ENCODE data around the gene PCYT1A.
A peak's percentile ranks its signal among the peaks of the same experiment; 100 is the strongest.

PCYT1A gene

DNA sequence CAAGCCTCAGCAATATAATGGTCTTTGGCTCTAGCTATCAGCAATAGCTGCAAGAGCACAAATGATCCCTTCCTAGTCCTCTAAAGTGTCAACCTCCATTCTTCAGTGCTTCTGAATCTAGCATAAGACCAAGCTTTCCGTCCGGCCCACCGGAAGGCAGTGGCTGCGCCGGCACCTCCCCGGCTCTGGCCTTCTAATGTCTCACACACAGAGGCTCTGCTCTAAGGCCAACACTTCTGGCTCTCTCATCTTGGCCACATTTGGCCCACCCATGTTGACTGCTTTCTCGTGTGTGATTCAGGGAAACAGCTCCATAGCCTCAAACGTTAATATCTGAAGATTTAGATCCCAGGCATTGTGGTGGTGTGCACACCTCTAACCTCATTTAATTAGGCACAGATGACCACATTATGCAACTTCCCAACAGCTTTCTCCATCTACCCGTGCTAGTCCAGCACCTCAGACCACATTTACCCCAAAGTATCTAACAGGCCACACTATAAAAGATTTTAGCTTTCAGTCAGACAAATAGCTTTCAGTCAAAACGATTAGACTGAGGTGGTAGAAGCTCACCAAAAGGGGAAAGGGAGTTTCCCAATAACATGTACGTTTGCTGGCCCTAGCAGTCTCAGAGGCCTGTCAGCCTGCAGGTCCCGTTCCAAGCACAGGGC, 51.9 kb downstream of the PCYT1A start:
- DNase-seq: no peak

DNA sequence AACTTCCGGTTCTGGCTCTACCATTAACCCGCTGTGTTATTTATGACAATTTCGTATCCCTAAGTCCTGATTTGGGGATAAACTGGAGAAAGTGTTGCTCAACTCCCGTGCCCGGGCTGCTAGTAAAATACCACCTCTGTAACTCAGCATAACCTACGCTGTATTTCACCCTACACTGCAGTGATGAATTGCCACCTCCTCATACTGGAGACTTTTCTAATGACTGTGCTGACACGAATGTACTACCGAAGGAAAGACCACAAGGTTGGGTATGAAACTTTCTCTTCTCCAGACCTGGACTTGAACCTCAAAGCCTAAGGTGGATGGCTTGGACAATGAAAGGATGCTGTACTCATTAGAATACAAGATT, 54.7 kb downstream of the PCYT1A start:
- DNase-seq: no peak

DNA sequence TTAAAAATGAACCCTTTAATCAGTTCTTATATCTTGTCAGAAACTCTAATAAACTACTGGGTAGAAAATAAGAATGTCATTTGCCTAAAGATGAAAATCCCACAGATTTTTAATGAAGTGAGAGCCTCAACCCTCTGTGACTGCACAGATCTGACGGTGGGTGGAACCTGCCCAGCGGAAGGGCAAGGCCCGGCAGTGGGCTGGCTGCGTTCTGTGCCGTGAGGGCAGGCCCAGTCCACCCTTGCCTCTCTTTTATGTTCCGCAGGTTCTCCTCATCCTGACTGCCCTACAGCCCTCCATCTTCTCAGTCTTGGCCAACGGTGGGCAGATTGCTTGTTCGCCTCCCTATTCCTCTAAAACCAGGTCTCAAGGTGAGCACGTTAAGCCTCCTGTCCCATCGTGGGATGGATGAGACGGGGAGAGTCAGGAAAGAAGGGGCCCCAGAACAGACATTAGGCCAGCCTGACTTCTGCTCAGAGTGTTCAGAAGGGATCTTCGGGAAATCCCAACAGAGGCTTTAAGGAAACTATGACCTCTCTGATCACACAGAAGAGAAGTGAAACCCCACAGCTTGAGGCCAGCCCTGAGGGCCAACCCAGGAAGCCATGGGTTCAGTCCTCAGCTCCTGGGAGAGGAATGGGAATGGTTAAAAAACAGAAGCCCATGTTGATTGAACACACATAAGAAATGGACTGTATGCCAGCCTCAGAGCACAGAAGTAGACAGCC, 55.2 kb downstream of the PCYT1A start:
- DNase-seq: no peak

DNA sequence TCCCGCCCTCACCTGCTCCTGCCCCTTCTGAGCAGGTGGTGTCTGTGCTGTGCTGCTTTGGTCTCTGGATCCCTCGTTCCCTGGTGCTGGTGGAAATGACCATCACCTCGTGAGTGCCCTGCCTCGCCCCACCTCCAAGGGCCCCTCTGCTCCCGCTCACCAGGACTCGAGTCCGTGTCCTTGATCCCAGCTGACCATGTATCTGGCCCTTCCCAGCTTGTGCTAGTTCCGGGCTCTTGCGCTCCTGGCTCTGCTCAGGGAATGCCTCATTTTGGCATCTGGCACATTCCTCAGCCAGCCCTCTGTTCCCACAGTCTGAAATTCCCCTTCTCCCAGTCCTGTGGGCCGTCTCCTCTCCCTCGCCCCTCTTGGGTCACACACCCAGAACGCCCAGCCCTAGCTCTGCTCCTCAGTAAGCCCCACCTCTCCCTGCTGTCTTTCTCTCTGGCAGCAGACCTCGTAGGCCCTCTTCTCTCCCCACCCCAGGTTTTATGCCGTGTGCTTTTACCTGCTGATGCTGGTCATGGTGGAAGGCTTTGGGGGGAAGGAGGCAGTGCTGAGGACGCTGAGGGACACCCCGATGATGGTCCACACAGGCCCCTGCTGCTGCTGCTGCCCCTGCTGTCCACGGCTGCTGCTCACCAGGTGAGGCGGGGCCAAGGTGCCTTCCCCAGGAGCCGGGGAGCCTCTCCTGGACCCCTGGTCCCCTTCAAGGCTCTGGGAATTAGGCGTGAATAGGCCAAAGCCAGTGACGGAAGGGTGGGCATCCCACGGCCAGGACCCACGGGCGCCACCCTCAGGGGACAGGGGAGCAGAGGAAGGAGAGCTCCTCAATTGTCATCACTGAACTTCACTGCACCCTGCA, 59.7 kb downstream of the PCYT1A start:
- DNase-seq: no peak

DNA sequence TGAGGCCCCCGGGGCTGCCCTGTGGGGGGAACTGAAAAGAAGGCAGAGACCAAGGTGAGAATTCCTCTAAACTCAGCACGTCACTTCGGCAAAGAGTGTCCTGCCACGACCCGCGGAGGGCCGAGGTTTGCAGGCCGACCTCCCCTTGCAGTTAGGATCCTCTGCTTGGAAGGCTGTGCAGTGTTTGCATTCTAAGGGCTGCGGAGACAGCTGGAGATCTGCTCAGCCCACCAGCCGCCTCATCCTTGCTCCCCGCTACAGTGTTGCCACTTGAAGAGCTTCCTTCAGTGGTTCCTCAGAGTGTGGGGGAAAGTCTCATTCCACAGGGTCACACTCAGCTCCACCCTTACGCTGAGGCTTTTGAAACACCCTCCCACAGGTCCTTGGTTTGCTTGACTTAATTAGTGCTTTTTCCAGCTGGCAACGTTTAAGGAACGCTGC, 60.4 kb downstream of the PCYT1A start:
- no peak for DNase-seq

DNA sequence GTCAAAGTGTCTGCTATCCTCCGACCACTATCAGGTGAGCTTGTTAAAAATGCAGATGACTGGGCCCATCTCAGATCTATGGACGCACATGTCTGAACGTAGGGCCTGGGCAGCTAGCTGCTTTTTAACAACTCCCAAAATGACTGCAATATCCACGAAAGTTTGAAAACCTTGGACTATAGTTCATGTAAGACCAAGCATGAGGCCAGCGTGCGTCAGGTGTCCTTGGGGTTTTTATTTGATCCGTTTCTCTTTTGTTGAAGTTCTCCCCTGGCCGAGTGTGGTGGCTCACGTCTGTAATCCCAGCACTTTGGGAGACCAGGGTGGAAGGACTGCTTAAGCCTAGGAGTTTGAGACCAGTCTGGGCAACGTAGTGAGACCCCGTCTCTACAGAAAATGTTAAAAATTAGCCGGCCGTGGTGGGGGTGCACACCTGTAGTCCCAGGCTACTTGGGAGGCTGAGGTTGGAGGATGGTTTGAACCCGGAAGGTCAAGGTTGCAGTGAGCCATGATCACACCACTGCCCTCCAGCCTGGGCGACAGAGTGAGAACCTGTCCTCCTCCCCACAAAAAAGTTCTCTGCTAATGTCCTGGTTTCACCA, 61.7 kb downstream of the PCYT1A start:
- DNase-seq: no peak

DNA sequence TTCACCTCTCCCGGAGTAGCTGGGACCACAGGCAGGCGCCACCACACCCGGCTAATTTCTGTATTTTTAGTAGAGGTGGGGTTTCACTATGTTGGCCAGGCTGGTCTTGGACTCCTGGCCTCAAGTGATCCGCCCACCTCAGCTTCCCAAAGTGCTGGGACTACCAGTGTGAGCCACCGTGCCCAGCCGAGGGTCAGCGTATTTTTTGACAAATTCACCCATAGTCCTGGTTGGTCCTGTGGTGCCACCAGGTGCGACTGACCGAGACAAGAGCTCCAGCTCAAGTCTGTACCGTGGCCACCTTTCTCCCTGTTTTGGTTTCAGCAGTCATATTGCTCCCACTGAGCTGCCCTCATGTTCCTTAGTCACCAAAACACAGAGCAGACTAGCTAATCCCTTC, 62.4 kb downstream of the PCYT1A start:
- no peak for DNase-seq

DNA sequence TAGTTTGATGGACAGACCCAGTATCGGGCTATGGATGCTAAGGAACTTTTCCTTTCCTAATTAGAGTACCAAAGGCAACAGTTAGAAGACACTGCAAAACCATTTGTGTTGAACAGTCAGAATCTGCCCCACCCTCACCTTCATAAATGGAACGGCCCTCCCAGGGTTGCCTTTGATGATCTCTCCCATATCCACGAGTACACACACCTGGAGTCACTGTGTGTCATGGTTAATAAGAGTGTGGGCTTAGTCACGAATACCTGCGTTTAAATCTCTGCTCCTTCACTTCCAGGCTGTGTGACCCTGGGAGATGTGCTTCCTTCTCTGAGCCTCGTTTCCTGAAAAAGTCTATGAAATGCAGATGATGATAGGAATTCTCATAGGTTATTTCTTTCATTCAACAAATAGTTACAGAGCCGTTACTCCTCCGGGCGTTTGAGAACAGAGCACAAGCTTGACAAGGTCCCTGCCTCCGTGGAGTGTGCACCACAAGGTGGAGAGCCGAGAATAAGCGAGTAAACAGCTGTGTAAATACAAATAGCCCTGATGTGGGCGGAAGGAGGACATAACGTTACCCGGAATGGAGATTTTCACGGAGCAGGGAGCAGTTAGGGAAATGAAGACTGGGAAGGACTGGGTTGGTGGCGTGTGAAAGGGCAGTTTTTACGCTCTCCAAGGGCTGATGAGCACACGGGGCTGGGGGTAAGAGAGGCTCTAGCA, 64.5 kb downstream of the PCYT1A start:
- peak; percentile 59 for DNase-seq

DNA sequence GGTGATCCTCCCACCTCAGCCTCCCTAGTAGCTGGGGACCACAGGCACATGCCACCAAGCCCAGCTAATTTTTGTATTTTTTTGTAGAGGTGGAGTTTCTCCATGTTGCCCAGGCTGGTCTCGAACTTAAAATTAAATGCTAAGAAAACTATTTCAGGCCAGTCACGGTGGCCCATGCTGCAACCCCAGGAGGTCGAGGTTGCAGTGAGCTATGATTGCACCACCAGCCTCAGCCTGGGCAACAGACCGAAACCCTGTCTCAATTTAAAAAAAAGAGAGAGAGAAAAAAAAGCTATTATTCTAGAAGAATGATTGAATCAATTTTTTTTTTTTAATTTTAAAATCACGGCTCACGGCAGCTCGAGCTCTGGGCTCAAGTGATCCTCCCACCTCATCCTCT, 66.5 kb downstream of the PCYT1A start:
- no peak for DNase-seq

DNA sequence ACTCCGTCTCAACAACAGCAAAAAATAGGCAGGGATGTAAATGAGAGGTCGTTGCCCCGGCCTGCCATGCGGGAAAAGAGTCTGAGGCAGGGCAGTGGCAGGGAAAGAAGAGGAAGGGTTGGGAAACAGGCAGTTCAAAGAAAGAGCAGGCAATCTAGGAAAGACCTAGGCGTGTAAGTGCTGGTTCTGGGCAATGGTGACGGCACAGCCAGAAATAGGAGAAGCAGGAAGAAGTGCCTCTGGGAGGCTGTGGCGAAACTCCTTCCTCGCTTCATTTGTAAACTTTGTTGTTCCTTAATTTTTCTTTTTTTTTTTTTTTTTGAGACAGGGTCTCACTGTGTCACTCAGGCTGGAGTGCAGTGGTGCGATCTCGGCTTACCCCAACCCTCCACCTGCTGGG, 66.9 kb downstream of the PCYT1A start:
- DNase-seq: no peak

DNA sequence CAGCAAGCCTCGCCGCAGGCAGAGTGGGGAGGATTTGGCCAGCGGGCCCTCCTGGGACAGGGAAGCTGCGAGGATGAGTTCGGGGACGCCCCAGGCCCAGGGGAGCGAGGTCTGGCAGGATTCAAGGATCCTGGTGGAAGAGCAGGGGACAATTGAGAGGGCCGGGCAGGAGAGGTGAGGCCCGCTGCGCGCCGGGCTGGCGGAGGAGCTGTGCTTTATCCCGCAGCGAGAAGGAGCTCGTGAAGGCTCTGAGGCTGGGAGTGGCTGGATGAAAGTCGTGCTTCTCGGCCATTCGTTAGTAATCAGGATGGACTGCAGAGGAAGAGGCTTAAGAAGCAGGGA, 67.6 kb downstream of the PCYT1A start:
- no peak for DNase-seq

DNA sequence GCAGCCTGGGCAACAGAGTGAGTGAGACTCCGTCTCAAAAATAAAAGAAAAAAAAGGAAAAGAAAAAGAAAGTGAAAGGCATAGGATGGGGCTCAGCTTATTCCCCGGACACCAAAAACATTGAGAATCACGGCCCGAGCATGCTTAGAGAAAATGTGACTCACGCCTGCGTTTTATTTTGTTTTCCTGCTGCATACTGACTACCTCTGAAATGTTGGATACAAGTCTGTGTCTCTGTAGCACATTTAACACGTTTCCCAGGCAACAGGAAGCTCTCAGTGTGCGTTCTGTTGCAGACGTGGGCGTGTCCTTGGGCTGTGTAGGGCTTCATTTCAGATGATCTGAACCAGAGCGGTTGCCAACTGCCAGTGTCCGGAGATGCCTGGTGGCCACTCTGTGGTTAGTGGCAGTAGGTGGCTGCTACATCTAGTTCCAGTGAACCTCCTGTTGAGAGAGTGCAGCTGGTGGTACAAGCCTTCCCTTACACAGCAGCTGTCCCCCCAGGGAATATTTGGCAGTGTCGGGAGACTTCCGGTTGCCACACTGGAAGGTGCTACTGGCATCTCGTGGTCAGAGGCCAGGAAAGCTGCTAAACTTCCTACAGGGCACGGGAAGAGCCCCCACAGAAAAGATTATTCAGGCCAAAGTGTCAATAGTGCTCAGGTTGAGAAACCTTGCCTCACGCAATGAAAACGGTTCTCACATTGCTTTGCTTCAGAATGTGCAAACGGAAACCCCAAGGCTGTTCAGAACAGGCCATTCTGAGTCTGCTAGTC, 68.1 kb downstream of the PCYT1A start:
- peak; percentile 92 for DNase-seq

DNA sequence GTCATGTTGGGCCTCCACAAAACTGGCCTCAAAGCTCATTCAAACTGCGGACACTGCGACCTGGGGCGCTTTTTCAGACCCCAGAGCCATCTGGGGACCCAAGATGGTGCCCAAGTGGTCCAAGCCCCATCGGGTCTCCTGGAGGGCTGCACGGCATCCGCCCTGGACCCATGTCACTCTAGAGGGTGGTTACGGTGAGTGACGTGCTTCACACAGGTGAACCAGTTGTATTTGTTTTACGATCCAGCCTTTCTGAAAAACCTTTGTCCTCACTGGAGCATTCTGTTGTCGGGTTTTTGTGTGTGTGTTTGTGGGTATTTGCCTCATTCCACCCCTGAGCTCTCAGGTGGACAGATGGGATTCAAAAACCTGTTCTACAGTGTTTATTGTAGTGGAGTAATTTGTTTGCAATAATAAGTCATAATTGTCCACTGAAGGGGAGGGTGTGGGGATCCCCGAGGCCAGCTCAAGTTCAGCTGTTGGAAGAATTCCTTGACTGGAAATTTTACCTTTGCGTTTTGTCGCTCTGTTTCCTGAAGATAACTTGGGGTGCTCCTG, 69.3 kb downstream of the PCYT1A start:
- peak; percentile 23 for DNase-seq

DNA sequence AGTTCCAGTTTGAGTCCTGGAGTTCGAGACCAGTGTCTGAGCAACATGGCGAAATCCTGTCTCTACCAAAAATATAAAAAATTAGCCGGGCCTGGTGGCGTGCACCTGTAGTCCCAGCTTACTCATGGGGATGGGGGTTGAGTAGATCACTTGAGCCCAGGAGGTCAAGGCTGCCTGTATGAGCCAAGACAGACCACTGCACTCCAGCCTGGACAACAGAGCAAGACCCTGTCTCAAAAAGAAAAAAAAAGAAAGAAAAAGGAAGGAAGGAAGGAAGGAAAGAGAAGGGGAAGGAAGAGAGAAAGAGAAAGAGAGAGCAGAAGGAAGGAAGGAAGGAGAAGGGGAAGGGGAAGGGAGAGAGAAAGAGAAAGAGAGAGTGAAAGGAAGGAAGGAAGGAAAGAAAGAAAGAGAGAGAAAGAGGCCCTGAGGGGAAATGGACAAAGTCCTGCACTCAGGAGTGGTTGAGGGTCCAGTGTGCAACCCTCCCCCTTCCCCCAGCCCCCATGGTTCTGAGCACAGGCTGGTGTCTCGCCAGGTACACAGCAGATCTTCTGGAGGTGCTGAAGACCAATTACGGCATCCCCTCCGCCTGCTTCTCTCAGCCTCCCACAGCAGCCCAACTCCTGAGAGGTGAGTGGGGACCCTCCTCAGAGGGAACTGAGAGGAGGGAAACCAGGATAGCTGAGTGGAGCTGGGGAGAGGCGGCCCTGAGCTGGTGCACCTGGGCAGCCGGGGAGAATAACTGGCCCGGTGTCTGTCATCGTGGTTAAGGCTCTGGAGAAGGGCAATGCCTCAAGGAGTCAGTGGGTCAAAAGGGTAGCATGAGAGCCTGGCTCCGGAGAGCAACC, 70.0 kb downstream of the PCYT1A start:
- DNase-seq: no peak

DNA sequence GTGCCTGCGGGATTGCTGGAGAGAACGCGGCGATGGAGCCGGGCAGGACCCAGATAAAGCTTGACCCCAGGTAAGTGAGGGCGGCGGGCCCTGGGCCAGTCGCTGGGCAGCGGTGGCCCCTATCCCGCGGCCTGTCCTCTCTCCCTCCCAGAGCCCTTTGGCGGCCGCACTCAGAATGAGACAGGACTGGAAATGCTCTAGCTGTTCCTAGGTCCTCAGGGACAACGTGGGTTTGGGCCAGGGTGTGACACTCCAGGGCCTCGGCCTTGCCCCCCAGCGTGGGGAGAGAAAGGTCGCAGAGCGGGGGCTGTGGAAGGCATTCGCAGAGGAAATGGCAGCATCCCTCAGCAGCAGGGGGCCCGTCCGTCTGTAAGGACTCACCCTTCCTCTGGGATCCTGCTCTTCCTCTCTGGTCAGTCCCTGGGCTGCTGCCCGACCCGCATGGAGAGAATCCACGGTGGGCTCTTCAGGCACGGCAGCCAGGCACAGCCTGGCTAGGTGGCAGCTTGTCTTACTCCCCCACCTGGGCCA, 70.8 kb downstream of the PCYT1A start:
- no peak for DNase-seq

DNA sequence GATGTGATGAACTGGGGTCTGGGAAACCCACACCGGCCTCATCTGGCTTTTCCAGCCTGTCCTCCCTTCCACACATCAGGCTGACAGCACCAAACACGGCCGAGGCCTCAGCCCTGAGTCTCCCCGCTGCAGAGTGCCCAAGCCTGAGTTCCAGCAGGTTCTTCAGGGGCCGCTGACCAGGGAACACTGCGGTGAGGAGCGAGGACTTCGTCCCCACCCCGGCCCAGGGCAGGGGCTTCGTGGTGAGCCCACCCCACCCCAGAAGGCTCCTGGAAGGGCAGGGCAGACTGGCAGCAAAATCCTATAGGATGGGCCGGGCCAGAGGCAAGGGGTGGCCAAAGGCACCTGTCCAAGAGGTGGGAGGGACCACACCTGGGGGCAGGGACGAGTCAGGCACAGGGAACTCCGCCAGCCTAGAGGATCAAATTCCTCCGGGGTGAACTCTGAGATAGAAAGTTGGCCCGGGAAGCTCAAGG, 71.4 kb downstream of the PCYT1A start, which contains the start of gene SLC51A:
TSS of gene SLC51A (plus strand) at position 446 of the 476 bp plus-strand sequence. CDS start 179 bp downstream, outside the sequence.
- no peak for DNase-seq

DNA sequence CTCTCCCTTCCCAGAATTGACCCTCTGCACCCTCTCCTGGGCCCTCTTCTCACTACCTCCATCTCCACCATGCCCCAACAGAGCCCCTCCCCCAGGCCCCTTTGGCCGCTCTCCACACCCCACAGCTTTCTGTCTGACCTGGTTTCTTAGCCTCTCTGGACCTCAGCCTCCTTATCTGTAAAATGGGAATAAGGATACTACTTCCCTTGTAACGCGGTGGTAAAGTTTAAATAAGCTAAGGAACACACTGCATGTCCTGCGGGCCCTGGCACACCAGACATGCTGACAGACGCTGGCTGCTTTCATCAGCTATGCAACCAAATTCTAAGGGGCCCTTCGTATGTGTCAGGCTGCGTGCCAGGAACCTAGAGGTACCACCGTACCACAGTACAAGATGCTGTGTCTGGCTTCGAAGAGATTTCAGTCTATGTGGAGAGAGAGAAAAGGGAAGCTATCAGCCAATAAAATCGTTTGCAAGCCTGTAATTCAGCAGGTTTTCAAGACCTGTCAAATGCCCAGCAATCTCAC, 72.0 kb downstream of the PCYT1A start:
- no peak for DNase-seq

DNA sequence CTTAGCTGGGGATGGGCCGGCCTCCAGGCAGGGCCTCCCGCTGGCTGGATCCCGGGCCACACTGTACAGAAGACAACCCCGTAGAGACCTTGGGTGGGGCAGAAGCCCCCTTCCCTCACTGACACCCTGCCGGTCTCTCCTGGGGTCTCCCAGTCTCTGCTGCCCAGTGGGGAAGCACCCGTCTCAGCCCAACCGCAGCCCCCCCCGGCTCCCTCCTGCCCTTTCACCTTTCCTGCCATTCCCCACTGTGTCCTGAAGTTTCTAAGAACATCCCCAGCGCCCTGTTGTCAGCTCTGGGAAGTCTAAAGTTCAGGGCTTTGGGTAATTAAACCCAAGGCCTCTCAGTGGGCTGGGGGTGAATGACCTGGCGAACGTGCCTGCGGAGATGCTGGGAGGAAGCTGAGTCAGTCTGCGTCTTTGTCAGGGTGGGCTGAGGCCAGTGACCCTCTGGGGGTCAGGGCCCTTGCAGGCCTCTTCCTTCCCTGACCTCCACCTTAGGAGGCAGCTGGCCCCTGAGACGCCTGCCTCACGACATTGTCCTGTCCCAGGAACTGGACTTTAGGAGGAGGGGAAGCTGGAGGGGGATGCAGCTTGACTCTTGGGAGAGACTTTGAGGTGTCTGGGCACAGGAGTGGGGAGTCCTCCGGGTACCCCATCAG, 72.6 kb downstream of the PCYT1A start:
- no peak for DNase-seq

Measured in NCI-H69 (cell line).